Measurements from ENCODE around the gene KRTAP5-9.
"Not testable (repeated sequence)": the region's sequence is repeated elsewhere in the genome, so short reads cannot be mapped to it uniquely, and the experiment has no call there.

The KRTAP5-9 gene

GRCh38 chr11:71588822-71589545 lies 40.8 kb downstream of the KRTAP5-9 start:
- DNase-seq, result peak; percentile 28

- DNase-seq, result not testable (repeated sequence)
Observed at GRCh38 chr11:71589546-71589920, 41.3 kb downstream of the KRTAP5-9 start.
